GM18505 (cell line): ENCODE results near the gene GOLGA1.
"Not testable (repeated sequence)": the region's sequence is repeated elsewhere in the genome, so short reads cannot be mapped to it uniquely, and the experiment has no call there.

Experiments
- ATAC-seq: cut with Tn5 transposase; IDR thresholded peaks from one replicate; pipeline ENCODE4 v1.9.1; 2021; ENCODE audit not compliant: unreplicated experiment
- POLR2A ChIP-seq: IDR thresholded peaks from 4 replicates; pipeline ENCODE4 v1.6.1; 2011; ENCODE audit warnings: borderline replicate concordance; ENCODE audit not compliant: insufficient read depth, insufficient read length; ENCODE audit errors: extremely low read depth

Gene GOLGA1

GRCh38 chr9:124839612-124840299 is 101.1 kb downstream of the GOLGA1 start:
- ATAC-seq = no peak
- no peak for TF ChIP-seq POLR2A

- ATAC-seq = not testable (repeated sequence)
These were observed 102.2 kb downstream of the GOLGA1 start for GRCh38 chr9:124838567-124839275.

- ATAC-seq = not testable (repeated sequence)
These were observed 102.8 kb downstream of the GOLGA1 start for GRCh38 chr9:124838132-124838531.

- TF ChIP-seq POLR2A = no peak
- ATAC-seq = no peak
These were observed 105.8 kb downstream of the GOLGA1 start for GRCh38 chr9:124835026-124835557.

- no peak for ATAC-seq
- TF ChIP-seq POLR2A = no peak
These were observed 106.3 kb downstream of the GOLGA1 start for GRCh38 chr9:124834591-124834990.

- TF ChIP-seq POLR2A = no peak
- ATAC-seq = no peak
These were observed 109.1 kb downstream of the GOLGA1 start for GRCh38 chr9:124831642-124832364.

- no peak for ATAC-seq
- TF ChIP-seq POLR2A = no peak
These were observed 110.3 kb downstream of the GOLGA1 start for GRCh38 chr9:124830593-124830992.

GRCh38 chr9:124829334-124829669 is 111.6 kb downstream of the GOLGA1 start:
- ATAC-seq = no peak
- no peak for TF ChIP-seq POLR2A

GRCh38 chr9:124828489-124829333 is 112.2 kb downstream of the GOLGA1 start:
- no peak for TF ChIP-seq POLR2A
- ATAC-seq = no peak
